ENCODE measurements around the gene PFKFB1.

GRCh38 chrX:54928876-54929275 is 65.1 kb downstream of the PFKFB1 start:
- TF ChIP-seq POLR2A (IDR thresholded peaks at IDR 0.05; ENCODE audit: low read depth, low read length) (no peak), POLR2AphosphoS5 (IDR thresholded peaks at IDR 0.05; ENCODE audit: low read depth, low read length) (no peak)

Data from GM12892 (cell line).